Stimulated activated effector memory CD8-positive, alpha-beta T cell treated with anti-CD3 and anti-CD28 coated beads, Interleukin-12 subunit alpha, Interleukin-12 subunit beta, amount 100 ng/mL, for 72 hours (primary cell): ENCODE measurements around the gene KDM8.

Experiments
- ATAC-seq: fragments of 150-1000 bp; cut with Tn5 transposase; 2 replicates; pipeline ENCODE4 v1.10.0; 2021
- DNase-seq, 2 donors: peaks; one replicate each; pipeline ENCODE4 v3.0.0; 2021 to 2022; ENCODE audit warnings: low spot score in 2 of 2
- H3K27ac Mint-ChIP-seq: one replicate; pipeline ENCODE4 v1.8.0; 2022; ENCODE audit warnings: mild to moderate bottlenecking, mixed read lengths
- H3K36me3 Mint-ChIP-seq: one replicate; pipeline ENCODE4 v1.8.0; 2022; ENCODE audit warnings: mild to moderate bottlenecking, mixed read lengths
- H3K4me1 Mint-ChIP-seq: one replicate; pipeline ENCODE4 v1.8.0; 2022; ENCODE audit warnings: mixed read lengths
- H3K4me3 Mint-ChIP-seq: one replicate; pipeline ENCODE4 v1.8.0; 2022; ENCODE audit warnings: mild to moderate bottlenecking, mixed read lengths
- H3K9me3 Mint-ChIP-seq: one replicate; pipeline ENCODE4 v1.8.0; 2022; ENCODE audit warnings: mixed read lengths

Gene KDM8

DNA sequence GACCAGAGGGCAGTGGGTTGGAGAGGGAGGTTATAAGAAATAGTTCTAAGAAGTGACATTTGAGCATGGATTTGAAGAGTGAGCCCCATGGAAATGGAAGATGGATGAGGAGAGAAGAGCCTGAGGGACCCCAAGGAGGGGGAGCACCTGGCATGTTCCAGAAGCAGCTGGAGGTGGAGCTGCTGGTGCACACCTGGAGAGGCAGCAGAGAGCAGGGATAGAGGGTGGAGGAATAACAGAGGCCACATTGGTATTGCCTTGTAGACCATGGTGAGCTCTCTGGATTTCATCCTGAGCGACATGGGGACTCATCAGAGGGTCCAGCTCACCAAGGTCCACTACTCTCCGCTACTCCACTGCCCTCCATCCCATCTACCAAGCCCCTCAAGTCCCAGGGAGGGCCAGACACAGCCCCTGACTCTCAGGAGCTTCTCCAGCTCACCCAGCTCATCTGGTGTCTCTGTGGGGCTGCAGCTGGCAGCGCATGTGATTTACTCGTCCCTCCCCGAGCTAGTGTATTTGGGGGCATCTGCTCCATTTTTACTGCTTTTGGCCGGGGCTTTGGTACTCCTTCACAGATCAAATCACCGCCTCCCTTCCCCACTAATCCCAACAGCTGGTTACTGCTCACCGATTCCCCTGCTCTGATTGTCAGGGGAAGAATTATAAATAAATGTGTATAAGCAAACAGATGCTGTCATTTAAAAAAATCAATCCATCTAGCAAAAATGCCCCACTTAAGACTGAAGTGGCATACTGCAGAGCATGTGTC lies 22.1 kb upstream of the KDM8 start:
- Mint-ChIP-seq H3K27ac (no peak overlapping the region), H3K4me3 (no peak overlapping the region), H3K4me1 (peaks cover 23% of the 10 kb centered on the region), H3K36me3 (no peaks in the 10 kb centered on the region), H3K9me3 (no peaks in the 10 kb centered on the region)
- ATAC-seq (no peak), DNase-seq (no peak)

DNA sequence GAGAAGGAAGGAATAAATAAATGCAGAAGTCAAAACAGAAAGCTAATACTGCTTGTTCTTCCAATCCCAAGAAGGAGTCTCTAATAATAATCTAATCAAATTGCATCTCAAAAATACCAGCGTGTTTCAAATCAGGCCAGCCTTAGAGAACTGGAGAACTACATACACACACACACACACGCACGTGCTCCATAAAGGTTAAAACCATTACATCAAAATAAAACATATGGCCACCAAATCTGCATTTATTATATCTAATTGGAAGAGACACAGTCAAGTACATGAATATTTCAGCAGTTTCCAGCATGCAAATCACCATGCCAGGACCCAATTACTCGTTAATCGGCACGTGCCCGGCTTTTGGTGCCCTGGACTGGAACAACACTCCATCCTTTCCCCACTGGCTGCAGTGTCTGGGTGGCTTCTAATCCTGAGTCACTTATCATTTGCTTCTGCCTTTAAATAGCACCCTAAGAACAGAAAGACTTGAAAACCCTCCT lies 20.4 kb upstream of the KDM8 start:
- Mint-ChIP-seq H3K27ac (no peak overlapping the region), H3K4me1 (peaks cover 15% of the 10 kb centered on the region), H3K9me3 (no peaks in the 10 kb centered on the region), H3K4me3 (no peak overlapping the region), H3K36me3 (no peaks in the 10 kb centered on the region)
- ATAC-seq (no peak), DNase-seq (no peak)

DNA sequence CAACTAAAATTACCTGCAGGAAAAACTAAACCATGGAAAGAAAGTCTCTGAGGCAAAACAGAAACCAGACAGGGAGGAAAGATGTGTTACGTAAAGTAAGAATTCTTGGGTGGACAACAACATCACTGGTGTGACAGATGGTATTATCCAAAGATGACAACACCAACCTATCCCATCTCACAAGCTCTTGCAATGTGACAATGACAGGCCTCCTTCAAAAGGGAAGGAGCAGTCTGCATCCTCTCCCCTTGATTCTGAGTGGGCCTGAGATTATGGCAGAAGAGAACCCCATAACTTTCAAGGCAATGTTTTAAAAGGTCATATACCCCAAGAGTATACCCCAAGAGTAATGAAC lies 17.6 kb upstream of the KDM8 start:
- no peak for ATAC-seq
- H3K27ac Mint-ChIP-seq, result no peak overlapping the region
- no peaks in the 10 kb centered on the region for H3K36me3 Mint-ChIP-seq
- DNase-seq, result no peak
- no peaks in the 10 kb centered on the region for H3K9me3 Mint-ChIP-seq
- no peaks in the 10 kb centered on the region for H3K4me1 Mint-ChIP-seq
- H3K4me3 Mint-ChIP-seq, result no peak overlapping the region

DNA sequence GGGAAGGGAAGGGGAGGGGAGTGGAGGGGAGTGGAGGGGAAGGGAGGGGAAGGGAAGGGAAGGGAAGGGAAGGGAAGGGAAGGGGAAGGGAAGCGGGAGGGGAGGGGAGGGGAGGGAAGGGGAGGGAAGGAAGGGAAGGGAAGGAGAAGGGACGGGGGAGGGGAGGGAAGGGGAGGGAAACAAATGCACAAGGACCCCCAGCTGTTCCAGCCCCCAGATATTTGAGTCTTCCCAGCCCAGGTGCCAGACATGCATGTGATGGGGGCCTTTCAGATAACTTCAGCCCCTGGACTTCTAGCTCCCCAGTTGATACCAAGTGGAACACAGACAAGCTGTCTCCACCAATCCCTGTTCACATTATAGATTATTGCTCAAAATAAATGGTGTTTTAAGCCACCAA lies 14.7 kb upstream of the KDM8 start:
- Mint-ChIP-seq H3K36me3 (no peaks in the 10 kb centered on the region), H3K4me3 (no peak overlapping the region), H3K4me1 (peaks cover 5% of the 10 kb centered on the region), H3K27ac (no peak overlapping the region), H3K9me3 (no peaks in the 10 kb centered on the region)
- DNase-seq, result no peak
- ATAC-seq, result no peak

DNA sequence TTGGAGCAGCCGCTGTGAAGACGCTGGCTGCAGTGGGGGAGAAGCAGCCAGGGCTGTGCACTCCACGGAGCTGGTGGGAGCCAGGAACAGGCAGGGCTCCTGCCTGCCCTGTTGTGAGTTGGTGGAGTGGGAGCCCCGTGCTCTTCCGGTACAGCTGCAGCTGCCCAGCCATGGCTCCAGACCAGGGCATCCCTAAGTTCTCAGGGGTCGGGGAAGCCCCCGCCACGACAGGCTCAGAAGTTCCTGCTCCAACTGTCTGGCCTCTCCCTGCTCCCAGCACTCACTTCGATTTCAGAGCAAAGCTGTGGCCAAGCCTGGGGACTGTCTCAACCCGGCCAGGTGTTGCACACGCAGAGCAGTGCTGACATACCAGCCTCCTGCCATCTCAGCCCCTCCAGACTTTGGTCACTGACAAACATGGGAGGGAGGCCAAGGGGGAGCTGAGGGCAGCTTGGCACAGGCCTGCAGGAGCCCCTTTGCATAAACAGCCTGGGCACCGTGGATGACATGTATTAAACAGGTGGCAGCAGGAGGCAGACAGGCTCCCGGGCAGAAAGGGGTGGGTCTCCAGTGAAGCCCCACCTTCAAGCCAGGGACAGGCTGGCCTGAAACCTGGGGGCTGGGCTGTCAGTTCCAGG lies 13.9 kb upstream of the KDM8 start:
- Mint-ChIP-seq H3K9me3 (no peaks in the 10 kb centered on the region), H3K36me3 (no peaks in the 10 kb centered on the region), H3K4me1 (peaks cover 5% of the 10 kb centered on the region), H3K4me3 (no peak overlapping the region), H3K27ac (no peak overlapping the region)
- DNase-seq, result no peak
- no peak for ATAC-seq

DNA sequence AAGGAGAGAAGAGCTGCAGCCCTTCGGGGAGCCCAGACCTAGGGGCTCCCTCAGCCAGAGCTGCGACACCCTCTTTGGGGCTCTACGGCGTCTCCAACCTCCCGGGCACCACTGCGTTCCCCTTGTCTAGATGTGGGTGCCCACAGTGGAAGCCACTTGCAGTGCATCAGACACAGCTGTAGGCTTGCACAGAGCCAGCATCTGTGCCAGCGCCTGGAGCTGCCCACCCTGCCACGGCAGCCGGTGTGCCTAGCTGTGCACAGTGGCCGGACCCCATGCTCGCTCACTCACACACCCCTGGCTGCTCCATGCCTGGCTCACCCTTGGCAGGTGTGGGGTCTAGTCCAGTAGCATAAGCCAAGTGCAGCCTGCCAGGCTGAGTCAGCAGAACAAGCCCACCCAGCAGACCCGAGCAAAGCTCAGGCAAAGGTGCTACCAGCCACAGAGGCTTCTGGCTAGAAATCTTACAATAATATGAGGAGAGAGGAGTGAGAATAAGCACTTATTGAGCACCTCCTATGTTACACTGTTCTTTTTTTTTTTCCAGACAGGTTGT lies 12.9 kb upstream of the KDM8 start:
- Mint-ChIP-seq H3K27ac (no peak overlapping the region), H3K9me3 (no peaks in the 10 kb centered on the region), H3K36me3 (no peaks in the 10 kb centered on the region), H3K4me1 (peaks cover 10% of the 10 kb centered on the region), H3K4me3 (no peak overlapping the region)
- ATAC-seq (no peak), DNase-seq (no peak)

DNA sequence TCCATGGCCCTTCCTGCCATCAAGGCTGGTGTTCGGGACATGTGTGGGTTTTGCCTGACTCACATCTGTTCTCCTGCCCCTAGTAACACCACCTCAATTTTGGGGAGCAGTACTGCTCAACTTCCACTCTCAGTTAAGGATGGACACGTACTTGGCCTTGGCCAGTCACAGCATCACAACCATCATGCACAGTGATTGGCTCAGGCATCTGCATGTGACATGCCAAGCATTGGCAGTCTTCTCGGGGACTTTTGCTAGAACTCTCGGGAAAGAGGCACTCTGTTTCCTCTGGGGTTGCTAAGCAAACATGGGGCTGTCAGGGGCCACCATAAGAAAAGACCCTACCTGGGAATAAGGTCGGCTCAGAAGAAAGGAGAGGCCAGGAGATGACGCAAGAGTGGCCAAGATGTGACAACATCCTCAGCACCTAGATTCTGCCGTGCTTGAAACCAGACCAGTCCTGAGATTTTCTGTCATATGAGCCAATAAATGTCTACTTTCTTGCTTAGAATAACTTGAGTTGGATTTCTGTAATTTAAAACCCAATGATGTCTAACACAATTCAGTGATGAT lies 11.9 kb upstream of the KDM8 start:
- no peak overlapping the region for H3K4me3 Mint-ChIP-seq
- DNase-seq (no peak), ATAC-seq (no peak)
- no peaks in the 10 kb centered on the region for H3K36me3 Mint-ChIP-seq
- no peak overlapping the region for H3K27ac Mint-ChIP-seq
- no peaks in the 10 kb centered on the region for H3K9me3 Mint-ChIP-seq
- peaks cover 20% of the 10 kb centered on the region for H3K4me1 Mint-ChIP-seq

DNA sequence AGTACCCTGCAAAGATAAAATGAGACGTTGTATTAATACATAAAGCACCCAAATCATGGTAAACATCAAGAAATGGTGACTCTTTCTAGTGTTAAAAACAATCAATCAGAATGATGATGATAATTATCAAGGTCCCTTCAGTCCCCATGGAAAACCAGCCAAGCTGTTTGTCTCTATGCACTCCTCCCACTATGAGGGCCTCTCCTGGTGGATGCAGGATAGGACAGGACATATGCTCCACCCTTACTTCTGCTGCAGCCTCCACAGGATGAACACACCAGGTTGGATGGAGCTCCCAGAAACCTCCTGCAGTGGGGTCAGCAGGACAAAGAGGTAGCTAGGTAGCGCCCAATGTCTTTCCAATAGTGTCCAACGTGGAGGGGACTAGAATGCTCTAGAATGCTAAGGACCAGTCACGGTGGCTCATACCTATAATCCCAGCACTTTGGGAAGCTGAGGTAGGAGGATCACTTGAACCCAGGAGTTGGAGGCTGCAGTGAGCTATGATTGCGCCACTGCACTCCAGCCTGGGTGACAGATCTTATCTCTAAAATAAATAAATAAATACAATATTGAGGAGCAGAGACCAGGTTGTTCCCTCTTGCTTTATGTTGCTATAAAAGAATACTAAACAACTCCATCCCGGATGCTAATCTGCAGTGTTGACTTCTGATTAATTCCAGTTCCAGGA lies 9.9 kb upstream of the KDM8 start:
- H3K36me3 Mint-ChIP-seq, result no peaks in the 10 kb centered on the region
- ATAC-seq (no peak), DNase-seq (no peak)
- H3K4me3 Mint-ChIP-seq, result no peak overlapping the region
- H3K27ac Mint-ChIP-seq, result no peak overlapping the region
- H3K9me3 Mint-ChIP-seq, result no peaks in the 10 kb centered on the region
- H3K4me1 Mint-ChIP-seq, result peaks cover 36% of the 10 kb centered on the region

DNA sequence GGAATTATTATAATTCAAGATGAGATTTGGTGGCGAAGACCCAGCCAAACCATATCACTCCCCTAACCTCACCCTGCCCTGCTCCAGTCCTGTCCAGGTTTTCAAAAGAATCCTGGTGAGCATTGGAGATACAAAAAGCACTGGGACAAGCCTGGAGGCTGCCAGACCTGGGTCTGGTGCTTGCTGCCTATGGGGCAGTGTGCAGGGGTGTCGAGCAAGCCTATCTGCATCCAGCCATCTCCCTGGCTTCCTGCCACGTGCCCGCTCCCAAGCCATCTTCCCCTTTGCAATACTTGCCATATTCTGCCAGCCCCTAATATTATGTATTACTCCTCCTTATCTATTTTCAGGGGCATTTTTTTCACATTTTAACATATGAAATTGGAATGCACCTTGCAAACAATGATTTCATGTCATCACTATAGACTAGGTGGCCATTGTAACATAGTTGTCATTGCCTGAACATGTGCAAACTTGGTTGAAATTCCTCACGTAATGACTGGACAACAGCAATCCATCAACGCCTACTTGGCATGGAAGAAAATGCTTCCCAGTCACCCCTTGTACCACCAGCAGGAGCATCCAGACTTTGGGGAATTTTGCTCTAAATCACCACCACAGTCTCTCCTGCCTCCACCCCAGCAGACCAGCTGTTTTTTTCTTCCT lies 8.1 kb upstream of the KDM8 start:
- Mint-ChIP-seq H3K4me1 (peaks cover 53% of the 10 kb centered on the region), H3K9me3 (no peaks in the 10 kb centered on the region), H3K36me3 (no peaks in the 10 kb centered on the region), H3K27ac (no peak overlapping the region), H3K4me3 (no peak overlapping the region)
- DNase-seq, result no peak
- no peak for ATAC-seq

DNA sequence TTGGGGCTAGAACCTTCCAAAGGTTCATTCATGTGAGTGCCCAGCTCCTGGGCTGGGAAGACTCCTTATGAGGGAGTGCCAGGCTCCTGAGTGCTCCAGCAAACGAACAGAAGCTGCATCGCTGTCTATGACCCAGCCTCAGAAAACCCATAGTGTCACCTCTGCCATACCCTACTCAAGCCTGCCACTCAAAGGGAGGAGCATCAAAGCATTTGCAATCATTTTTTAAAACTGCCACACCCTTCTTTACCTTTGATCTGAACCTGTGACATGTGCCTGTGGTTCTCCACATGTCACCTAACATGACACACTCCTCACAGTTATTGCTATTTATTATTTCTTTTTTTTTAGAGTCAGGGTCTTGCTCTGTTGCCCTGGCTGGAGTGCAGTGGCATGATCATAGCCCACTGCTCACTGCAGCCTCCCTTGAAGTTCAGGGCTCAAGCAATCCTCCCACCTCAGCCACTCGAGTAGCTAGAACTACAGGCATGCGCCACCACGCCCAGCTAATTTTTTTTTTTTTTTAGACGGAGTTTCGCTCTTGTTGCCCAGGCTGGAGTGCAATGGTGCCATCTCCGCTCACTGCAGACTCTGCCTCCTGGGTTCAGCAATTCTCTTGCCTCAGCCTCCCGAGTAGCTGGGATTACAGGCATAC lies 7.3 kb upstream of the KDM8 start:
- no peak overlapping the region for H3K27ac Mint-ChIP-seq
- ATAC-seq, result peak; percentile 12
- H3K4me1 Mint-ChIP-seq, result peaks cover 62% of the 10 kb centered on the region
- DNase-seq, result no peak
- H3K9me3 Mint-ChIP-seq, result no peaks in the 10 kb centered on the region
- H3K36me3 Mint-ChIP-seq, result no peaks in the 10 kb centered on the region
- no peak overlapping the region for H3K4me3 Mint-ChIP-seq

DNA sequence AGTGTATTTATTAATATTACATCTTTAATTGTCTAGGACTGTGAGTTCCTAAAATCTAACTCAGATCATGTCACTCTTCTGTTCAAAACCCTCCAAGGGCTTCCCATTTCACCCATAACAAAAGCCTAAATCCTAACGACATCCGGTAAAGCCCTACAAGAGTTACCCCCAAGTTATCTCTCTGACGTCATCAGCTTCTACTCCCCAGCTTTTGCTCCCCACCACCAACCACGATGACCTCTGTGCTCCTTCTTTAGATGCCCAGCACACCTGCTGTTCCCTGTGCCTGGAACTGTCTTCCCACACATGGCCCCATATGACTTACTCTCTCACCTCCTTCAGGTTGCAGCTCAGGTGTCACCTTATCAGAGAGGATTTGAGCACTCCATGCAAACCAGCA lies 6.3 kb upstream of the KDM8 start:
- H3K9me3 Mint-ChIP-seq, result no peaks in the 10 kb centered on the region
- H3K36me3 Mint-ChIP-seq, result no peaks in the 10 kb centered on the region
- ATAC-seq (no peak), DNase-seq (no peak)
- H3K4me1 Mint-ChIP-seq, result peaks cover 68% of the 10 kb centered on the region
- H3K4me3 Mint-ChIP-seq, result no peak overlapping the region
- H3K27ac Mint-ChIP-seq, result peak overlapping the region; percentile 46

DNA sequence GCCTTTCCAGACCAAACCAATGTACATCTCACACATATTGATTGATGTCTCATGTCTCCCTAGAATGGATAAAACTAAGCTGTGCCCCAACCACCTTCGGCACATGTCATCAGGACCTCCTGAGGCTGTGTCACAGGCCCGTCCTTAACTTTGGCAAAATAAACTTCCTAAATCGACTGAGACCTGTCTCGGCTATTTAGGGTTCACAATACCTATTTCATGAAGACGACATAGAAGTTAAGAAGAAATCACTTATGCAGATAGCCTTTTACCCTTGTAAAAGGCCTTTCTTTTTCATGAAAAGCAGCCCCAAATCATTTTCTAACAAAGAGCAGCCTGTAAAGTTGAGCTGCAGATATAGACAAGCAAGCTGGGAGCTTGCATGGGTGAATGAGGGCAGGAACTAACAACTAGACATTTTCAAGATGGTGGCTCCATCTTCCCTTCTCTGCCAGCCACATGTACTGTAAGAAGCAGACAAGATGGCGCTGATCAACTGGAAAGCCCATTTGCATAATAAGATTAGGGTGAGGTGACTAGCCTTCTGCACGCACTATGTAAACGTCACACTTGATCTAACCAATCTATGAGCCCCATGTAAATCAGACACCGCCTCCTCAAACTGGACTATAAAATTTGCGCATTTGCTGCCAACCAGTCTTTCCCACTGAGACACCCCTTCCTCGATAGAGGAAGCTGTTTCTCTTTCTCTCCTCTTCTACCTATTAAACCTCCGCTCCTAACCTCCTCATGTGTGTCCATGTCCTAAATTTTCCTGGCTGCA lies 4.7 kb upstream of the KDM8 start:
- DNase-seq (no peak), ATAC-seq (no peak)
- peaks cover 70% of the 10 kb centered on the region for H3K4me1 Mint-ChIP-seq
- H3K36me3 Mint-ChIP-seq, result peaks cover 7% of the 10 kb centered on the region
- H3K27ac Mint-ChIP-seq, result peak overlapping the region; percentile 89
- H3K4me3 Mint-ChIP-seq, result no peak overlapping the region
- no peaks in the 10 kb centered on the region for H3K9me3 Mint-ChIP-seq

DNA sequence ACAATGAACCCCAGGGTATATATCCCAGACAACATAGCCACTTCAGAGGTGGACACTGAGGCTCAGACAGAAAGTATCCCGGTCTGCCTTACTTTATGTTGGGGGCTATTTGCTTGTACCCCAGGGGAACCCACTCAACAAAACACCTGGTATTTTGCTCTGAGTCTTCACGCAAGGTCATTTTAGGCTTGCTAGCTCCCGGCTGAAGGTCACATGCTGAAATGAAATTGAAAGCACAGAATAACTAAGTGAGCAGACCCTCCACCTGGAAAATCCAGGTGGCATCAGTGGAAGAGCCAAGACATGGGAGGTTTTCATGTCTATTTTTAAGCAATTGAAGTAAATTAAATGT lies 4.1 kb upstream of the KDM8 start:
- peak overlapping the region; percentile 89 for H3K27ac Mint-ChIP-seq
- peaks cover 76% of the 10 kb centered on the region for H3K4me1 Mint-ChIP-seq
- peak overlapping the region; percentile 48 for H3K4me3 Mint-ChIP-seq
- no peak for DNase-seq
- no peaks in the 10 kb centered on the region for H3K9me3 Mint-ChIP-seq
- peaks cover 13% of the 10 kb centered on the region for H3K36me3 Mint-ChIP-seq
- ATAC-seq, result no peak

DNA sequence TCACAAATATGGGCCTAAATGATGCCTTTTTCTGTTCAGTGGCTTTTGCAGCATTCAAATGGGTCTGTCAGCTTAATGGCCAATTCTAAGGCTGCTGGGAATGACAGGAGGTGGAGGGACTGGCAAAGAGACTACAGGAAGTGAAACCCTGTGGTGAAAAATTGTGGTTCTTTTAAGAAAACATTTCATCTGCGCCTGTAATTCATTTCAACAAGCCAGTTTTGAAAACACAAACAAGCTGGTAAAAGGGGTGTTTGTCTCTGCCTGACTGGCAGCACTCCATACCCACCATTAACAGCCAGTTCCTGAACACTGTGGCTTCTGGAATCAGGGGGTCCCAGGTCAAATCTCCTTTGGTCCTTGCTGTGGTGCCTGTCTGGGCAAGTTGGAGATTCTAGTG lies 3.6 kb upstream of the KDM8 start:
- H3K4me3 Mint-ChIP-seq, result peak overlapping the region; percentile 48
- peak overlapping the region; percentile 89 for H3K27ac Mint-ChIP-seq
- no peaks in the 10 kb centered on the region for H3K9me3 Mint-ChIP-seq
- H3K36me3 Mint-ChIP-seq, result peaks cover 16% of the 10 kb centered on the region
- ATAC-seq (no peak), DNase-seq (peak in 1 of 2 donors; percentile 53)
- H3K4me1 Mint-ChIP-seq, result peaks cover 80% of the 10 kb centered on the region
